HG03060 (cell line): ENCODE measurements around the gene ADK.
"Not testable (repeated sequence)": the region's sequence is repeated elsewhere in the genome, so short reads cannot be mapped to it uniquely, and the experiment has no call there.

ENCODE experiments used
- ATAC-seq: cut with Tn5 transposase; IDR thresholded peaks from one replicate; pipeline ENCODE4 v1.9.1; 2021; ENCODE audit warnings: low read depth, moderate number of reproducible peaks; ENCODE audit not compliant: unreplicated experiment

The ADK gene

DNA sequence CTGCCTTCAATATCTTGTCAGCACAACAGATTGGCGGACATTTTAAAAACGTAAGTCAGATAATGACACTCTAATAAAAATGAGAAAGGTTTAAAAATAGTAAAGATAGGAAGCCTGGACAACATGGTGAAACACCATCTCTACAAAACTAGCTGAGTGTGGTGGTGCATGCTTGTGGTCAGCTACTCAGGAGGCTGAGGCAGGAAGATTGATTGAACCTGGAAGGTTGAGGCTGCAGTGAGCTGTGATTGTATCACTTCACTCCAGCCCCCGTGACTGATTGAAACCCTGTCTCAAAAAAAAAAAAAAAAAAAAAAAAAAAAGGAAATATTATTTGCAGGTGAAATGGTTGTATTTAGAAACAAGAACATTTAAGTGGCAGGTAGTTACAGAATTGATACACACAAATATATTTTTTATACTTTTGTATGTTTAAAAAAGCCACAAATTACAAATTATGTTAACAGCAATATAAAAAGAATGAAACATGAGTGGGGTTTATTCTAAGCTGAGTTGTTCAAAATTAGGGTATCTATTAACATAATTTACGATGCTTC lies 141.9 kb downstream of the ADK start:
- no peak for ATAC-seq

DNA sequence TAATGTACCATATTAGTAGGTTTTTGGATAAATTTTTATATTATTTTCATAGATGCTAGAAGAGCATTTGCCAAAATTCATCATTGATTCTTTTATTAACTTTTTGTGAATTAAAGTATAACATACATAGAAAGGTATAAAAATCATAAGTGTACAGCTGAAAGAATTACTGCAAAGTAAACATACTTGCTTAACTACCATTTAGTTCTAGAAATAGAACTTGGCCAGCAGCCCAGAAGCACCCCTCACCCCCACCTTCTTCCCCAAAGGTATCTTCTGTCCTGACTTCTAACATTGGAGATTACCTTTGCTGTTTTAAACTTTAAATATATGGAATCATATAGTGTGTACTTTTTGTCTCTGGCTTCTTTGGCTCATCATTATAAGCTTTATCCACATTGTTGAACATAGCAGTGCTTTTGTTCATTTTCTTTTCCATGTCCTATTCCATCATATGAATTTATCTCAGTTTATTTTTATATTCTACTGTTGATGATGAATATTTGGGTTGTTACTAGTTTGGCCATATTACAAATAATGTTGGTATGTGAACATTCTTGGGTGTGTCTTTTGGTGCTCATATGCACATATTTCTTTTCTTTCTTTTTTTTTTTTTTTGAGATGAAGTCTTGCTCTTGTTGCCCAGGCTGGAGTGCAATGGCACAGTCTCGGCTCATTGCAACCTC lies 142.8 kb downstream of the ADK start:
- no peak for ATAC-seq

DNA sequence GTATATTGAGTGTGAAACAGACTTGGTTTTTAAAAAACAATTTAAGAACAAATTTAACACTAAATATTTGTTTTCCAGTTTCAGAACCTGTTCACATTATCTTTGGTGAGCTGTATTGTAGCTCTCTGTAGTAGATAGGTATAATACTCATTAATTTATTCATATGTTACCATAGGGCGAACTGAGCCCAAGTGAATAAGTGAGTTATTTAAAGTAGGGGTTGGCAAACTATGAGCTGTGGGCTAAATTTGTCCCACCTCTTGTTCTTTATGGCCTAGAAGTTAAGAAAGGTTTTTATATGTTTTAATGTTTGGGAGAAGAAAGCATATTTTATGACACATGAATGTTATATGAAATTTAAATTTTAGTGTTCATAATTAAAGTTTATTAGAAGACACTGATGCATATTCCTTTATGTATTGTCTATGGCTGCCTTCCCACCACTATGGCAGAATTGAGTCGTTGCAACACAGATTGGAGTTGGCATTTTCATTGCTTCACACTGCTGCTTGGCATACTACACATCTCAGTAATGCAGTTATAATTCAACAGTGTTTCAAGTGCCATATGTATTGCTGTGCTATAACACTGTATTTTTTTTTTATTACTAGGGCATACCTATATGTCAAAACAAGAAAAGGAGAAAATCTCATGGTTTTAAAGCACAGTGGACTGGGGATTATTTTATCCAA lies 146.5 kb downstream of the ADK start:
- no peak for ATAC-seq

DNA sequence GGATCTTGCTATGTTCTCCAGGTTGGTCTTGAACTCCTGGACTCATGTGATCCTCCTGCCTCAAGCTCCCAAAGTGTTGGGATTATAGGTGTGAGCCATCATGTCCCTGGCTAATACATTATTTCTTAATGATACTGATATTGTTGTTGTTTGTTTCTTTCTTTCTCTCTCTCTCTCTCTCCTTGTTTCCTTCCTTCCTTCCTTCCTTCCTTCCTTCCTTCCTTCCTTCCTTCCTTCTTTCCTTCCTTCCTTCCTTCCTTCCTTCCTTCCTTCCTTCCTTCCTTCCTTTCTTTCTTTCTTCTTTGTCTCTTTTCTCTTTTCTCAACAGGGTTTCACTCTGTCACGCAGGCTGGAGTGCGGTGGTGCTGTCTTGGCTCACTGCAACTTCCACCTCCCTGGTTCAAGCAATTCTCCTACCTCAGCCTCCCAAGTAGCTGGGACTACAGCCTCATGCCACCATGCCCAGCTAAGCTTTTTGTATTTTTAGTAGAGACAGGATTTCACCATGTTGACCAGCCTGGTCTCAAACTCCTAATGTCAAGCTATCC lies 149.1 kb downstream of the ADK start:
- ATAC-seq: not testable (repeated sequence)

DNA sequence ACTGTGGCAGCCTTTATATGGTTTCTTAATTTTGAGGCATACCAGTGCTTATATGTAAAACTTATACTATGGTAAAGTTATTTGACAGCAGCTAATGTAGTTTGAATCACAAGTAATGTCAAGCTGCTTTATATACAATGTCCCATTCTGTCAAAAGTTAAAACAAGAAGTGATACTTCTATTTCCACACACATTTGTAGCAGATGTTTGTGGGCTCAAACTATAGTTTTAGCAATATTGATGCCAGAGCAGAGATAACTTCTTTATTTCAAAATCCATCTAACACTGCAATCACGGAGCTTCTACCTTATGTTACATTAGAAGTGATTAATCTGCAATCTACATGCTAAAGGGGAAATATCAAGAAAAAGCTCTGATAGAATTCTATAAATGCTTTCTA lies 149.6 kb downstream of the ADK start:
- ATAC-seq: no peak

DNA sequence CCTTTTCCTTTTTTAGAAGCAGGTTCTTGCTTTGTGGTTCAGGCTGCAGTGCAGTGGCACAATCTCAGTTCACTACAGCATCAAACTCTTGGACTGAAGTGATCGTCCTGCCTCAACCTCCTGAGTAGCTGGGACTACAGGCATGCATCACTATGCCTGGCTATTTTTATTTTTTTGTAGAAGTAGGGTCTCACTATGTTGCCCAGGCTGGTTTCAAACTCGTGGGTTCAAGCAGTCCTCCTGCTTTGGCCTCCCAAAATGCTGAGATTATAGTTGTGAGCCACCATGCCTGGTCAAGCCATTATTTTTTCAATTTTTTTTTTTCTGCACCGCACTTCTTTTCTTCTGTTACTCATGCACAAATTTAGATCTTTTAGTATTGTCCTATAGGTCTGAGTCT lies 154.7 kb downstream of the ADK start:
- ATAC-seq: no peak

DNA sequence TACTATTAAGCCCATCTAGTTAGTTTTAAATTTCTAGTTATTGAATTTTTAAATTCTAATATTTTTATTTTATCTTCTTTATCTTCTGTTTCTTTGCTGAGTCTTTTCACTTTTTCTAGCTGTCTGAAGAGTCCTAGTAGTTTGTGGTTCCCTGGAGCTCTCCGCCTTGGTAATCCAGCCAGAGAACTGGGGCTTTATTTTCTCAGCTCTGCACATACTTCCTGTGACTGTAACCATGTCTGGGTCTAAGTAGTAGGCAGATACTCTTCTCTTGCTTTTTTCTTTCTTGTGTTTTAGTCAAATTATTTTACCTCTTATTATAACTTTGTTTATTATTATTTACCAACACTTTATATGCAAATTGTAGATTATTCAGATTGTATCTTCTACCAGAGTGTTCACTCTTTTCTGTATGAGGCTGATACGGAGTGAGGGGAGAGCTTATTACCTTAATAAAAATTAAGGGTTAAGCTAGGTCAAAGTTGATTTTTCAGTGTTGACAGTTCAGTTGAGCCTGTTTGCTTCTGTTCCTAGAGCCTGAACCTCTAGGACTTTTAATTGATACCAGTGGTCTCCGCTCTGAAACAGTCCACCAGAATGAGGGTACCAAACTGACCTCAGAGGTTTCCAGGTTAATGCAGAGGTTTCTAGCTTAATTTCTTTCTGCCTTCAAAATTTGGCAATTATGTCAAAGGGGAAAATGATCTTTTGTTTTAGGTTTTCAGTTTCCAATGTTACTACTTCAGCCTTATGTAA lies 155.4 kb downstream of the ADK start:
- no peak for ATAC-seq

DNA sequence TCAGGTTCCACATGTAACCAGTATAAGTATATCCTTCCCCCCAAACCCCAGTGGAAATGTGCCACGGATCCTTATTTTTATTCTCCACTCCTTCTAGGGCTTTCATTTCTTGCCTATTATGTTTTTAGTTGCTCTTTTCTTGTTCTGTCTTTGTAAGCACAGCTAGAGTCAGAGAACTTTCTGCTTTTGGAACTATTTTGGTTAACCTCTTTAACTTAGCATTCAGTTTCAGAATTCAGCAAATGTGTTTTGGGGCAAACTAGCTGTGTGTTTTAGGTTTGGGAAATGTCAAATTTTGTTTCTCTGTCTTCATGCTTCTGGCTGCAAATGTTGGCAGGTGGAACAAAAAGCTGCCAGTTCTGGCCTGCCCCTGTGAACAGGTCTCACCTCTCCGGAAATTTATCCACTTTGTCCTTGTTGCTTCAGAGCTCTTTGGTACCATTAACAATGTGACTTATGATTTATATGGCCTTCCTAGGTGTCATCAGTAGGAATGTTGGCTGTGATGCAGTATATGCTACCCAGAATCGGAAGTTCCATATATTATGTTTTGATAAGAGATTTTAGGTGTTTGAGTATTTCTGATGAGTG lies 156.1 kb downstream of the ADK start:
- no peak for ATAC-seq

DNA sequence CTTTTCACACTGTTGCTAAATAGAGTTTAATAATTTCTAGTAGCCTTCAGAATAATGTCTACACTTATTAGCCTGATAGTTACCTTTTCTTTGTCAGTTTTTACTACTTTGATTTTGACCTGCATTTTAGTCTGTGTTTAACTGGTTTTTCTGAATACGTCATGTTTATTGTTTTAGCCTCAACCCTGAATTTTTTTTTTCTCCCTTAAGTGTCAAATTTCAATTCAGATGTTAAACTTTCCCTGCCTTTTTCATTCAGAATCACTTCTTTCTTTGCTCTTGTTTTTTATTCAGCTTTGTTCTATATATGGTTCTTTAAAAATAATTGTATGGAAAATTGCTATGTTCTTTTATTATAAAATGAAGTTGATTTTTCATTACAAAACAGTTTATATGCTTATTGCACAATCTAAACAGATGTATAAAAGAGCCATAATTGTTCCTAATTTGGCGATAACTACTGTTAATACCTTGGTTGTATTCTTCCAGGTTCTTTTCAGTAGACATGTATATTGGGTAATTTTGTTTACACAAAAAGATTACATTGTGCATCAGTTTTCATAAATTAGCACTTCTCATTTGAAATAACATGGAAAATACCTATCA lies 159.7 kb downstream of the ADK start:
- ATAC-seq: no peak

DNA sequence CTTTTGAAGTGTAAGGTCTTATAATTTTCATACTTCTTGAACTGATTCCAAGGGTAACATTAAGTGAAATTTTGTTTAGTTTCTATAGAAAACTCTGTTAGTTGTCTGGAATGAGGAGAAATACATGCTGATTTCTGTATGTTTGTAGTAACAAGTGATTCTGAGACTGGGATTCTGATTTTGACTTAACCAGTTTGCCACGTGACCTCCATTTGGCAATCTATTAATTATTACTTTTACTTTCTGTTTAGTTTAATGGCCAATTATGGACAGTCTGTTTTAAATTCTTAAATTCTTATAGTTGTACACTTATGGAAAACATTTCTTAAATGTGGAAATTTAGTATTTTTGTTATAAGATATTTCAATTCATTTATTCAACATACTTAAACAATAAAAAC lies 163.1 kb downstream of the ADK start:
- ATAC-seq: no peak

DNA sequence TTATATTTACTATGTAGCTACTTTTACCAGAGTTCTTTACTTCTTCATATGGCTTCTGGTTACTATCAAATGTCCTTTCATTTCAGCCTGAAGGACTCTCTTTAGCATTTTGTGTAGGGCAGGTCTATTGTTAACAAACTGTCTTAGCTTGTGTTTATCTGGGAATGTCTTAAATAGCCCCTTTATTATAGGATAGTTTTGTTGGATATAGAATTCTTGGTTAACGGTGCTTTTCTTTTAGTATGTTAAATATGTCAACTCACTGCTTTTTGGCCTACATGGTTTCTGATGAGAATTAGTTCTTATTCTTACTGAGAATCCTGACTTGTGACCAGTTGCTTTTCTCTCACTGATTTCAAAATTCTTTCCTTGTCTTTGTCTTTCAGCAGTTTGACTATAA lies 169.0 kb downstream of the ADK start:
- no peak for ATAC-seq

DNA sequence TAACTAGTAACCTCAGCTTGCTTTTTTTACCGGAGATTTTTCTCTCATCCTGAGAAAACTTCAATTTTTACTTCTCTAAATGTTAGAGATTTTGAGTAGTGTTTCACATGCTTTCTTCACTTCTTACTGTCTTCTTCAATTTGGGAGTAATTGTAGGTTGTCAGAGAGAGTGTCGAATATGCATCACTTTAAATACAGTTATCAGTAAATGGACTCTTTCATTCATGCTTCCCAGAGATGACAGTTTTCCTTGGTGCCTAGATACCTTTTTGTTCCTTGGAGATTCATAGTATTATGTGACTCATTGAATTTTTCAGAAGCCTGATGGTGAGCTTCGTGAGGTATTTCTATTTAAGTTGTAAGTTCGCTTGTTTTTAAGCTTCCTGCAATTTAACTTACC lies 169.7 kb downstream of the ADK start:
- ATAC-seq: no peak

DNA sequence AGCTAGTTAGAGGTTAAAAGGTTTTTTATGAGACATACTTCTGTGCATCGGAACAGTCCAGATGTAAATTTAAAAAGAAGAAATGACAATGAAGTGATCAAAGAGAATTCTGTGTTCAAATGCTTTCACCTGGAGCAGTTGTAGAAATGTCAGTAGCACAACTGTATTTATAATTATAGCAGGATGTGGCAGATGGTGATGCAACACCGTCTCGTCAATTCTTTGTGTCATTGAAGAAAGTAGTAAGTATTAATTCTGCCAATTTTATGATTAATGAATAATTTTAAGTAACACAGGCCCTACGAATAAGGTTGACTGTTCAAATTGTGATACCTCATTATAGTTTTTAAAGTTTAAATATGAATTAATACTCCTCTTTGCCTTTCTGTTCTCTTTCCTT lies 171.1 kb downstream of the ADK start:
- ATAC-seq: no peak

DNA sequence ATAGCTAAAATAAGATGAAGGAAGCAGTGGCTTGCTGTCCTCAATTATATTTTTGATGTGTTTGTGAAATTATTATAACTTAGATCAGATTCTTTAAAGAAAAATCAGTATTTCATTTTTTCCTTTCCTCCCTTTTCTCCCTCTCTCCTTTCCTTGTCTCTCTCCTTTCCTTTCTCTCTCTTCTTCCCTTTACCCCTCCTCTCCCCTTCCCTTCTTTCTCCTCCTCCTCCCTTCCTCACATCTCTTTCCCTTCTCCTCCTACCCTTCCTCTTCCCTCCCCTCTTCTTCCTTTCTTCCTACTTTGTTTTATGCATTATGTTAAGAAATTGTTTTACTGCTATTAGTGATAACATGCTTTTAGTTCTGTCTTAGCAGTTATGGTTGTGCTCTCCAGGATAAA lies 171.5 kb downstream of the ADK start:
- no peak for ATAC-seq

DNA sequence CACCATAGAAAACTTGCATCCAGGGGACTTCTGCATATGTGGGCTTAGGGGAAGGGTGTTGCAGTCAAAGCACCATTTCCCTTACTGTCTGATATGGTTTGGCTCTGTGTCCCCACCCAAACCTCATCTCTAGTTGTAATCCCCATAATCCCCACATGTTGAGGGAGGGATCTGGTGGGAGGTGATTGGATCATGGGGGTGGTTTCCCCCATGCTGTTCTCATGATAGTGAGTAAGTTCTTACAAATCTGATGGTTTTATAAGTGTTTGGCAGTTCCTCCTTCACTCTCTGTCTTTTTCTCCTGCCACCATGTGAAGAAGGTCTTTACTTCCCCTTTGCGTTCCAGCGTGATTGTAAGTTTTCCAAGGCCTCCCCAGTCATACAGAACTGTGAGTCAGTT lies 177.4 kb downstream of the ADK start:
- ATAC-seq: no peak

DNA sequence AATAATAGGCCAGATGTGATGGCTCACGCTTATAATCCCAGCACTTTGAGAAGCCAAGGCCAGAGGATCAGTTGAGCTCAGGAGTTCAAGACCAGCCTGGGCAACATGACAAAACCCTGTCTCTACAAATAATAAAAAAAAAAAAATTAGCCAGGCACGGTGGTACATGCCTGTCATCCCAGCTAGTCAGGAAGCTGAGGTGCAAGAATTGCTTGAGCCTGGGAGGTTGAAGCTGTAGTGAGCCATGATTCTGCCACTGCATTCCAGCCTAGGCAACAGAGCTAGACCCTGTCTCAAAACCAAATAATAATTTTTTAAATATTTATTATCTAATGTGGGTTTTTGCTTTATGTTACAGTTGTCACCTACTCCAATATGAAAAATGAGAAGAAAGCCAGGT lies 178.9 kb downstream of the ADK start:
- no peak for ATAC-seq

DNA sequence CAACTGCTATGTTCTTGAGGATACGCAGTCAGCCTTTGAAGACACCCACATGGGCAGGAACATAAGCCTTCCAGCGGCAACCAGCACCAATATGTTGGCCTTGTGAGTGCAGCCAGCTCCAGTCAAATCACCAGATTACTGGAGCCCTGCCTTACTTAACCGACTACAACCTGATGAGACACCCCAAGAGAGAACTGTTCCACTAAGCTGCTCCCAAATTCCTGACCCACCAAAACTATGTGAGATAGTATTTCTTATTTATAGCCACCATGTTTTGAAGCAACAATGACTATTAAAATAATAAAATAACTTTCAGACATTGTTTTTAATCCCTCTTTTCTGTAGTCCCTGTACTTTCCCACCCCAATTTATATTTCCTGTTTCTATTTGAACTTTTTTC lies 179.6 kb downstream of the ADK start:
- ATAC-seq: no peak

DNA sequence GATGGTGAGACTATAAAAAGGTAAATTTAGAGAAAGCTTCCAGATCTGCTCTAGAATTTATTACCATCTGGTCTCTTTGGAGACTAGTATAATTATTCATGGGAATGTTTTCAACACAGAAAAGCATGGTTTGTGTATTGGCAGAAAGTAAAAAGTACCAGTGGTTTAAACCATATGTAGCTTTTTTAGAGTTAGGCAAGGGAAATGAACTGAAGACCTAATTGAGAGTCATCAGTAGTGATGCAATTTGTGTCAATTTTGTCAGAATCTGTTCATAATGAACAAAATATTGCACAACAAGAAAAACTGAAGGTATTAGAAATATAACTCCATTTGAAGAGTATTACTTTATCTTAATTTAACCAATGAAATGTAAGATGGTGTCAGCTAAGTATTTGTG lies 181.4 kb downstream of the ADK start:
- ATAC-seq: no peak

DNA sequence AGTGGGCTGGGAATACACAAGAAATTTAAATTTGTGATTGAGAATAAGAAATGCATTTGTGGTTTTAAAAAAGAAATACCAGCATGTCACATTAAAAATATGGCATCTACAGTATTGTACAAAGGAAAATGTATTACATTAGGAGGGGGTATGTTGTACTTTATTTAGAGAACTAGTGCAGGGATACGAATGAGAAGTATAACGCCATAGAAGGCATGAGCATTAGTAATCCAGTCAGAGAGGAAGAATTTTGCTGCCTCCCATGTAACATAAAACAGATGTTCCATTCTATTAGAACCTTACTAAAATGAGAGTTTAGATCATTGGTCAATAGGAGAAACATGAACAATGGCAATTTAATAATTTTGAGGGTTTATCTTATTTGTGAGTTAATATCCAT lies 182.2 kb downstream of the ADK start:
- ATAC-seq: no peak

DNA sequence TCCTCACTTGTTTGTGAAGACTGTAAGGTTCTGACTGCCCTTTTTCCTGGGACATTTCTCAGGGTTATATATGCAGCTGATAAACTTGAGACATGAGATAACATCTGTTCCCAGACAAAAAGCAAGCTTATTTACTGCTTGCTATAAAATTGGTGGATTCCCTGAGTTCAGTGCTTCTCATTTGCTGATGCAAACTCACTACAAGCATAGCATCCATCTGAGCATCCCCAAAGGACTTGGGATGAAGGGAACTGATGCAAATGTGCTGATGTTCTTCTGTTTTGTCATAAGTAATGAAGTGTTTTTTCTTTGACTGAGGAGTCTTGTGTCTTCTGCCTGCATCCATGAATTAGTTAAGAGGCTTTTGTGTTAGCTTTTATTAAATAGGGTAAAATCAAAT lies 183.2 kb downstream of the ADK start:
- no peak for ATAC-seq
